CD14-positive monocyte (primary cell): ENCODE data around the gene EPHA10. TPM values are rescaled to one million over a fixed set of nuclear protein-coding genes. Genes with fewer than 3 reads are reported as not detected.

Experiments used
- DNase-seq, 3 donors: peaks; one replicate each; pipeline ENCODE4 v3.0.0-alpha.2; 2011 to 2022
- H2AFZ ChIP-seq: 2 replicates; pipeline ENCODE4 v1.6.0; 2012; ENCODE audit warnings: mild to moderate bottlenecking, low read depth, low read length, inconsistent platforms; ENCODE audit not compliant: insufficient read depth, poor library complexity, severe bottlenecking
- H3K27ac ChIP-seq, 2 donors: 1 replicate in 1 of 2; 2 replicates in 1 of 2; pipeline ENCODE4 v1.5.1; 2012 to 2013; ENCODE audit warnings: low read length in 2 of 2, control low read depth in 1 of 2, inconsistent platforms in 1 of 2, low read depth in 1 of 2, mild to moderate bottlenecking in 1 of 2
- H3K27me3 ChIP-seq, 2 donors: one replicate each; pipeline versions ENCODE4 v1.6.0 to v1.6.1; 2011 to 2013; ENCODE audit warnings: low read length in 2 of 2; ENCODE audit not compliant: control insufficient read depth in 2 of 2, insufficient read depth in 2 of 2
- H3K36me3 ChIP-seq, 2 donors: replicated peaks in 1 of 2; 1 replicate in 1 of 2; 2 replicates in 1 of 2; pipeline versions ENCODE4 v1.5.1 to v1.6.1; 2012 to 2013; ENCODE audit warnings: low read length in 2 of 2, control low read depth in 1 of 2, inconsistent platforms in 1 of 2, mild to moderate bottlenecking in 1 of 2; ENCODE audit not compliant: insufficient read depth in 2 of 2, control insufficient read depth in 1 of 2
- H3K4me1 ChIP-seq, 2 donors: 1 replicate in 1 of 2; 2 replicates in 1 of 2; pipeline versions ENCODE4 v1.5.1 to v1.6.1; 2012 to 2013; ENCODE audit warnings: low read length in 2 of 2, control low read depth in 1 of 2, inconsistent platforms in 1 of 2, mild to moderate bottlenecking in 1 of 2, moderate library complexity in 1 of 2; ENCODE audit not compliant: insufficient read depth in 2 of 2, control insufficient read depth in 1 of 2
- H3K4me2 ChIP-seq: replicated peaks from 2 replicates; pipeline ENCODE3; 2012; ENCODE audit warnings: low read length, moderate library complexity, mild to moderate bottlenecking; ENCODE audit not compliant: poor library complexity, severe bottlenecking; ENCODE audit errors: extremely low read depth
- H3K4me3 ChIP-seq, 3 experiments: fragments of 200-600 bp in 1 of 3; sonication (generic) in 1 of 3; replicated peaks in 1 of 3; 1 replicate in 2 of 3; 2 replicates in 1 of 3; pipeline ENCODE4 v1.5.1; 2011 to 2013; ENCODE audit warnings: low read length in 3 of 3, mild to moderate bottlenecking in 3 of 3, control low read depth in 2 of 3, low read depth in 2 of 3, inconsistent platforms in 1 of 3, moderate library complexity in 1 of 3
- H3K79me2 ChIP-seq: 2 replicates; pipeline ENCODE4 v1.6.0; 2012; ENCODE audit warnings: mild to moderate bottlenecking, control low read depth, inconsistent platforms, low read length, moderate library complexity; ENCODE audit not compliant: insufficient read depth
- H3K9ac ChIP-seq: 2 replicates; pipeline ENCODE4 v1.6.0; 2017; ENCODE audit warnings: low read length, mild to moderate bottlenecking; ENCODE audit not compliant: insufficient read depth, poor library complexity, severe bottlenecking
- H3K9me3 ChIP-seq, 2 donors: replicated peaks in 1 of 2; 1 replicate in 1 of 2; 2 replicates in 1 of 2; pipeline versions ENCODE4 v1.5.1 to v1.6.1; 2012 to 2013; ENCODE audit warnings: low read length in 2 of 2, control low read depth in 1 of 2; ENCODE audit not compliant: control insufficient read depth in 1 of 2, insufficient read depth in 1 of 2
- H4K20me1 ChIP-seq: 2 replicates; pipeline ENCODE4 v1.6.0; 2012; ENCODE audit warnings: mild to moderate bottlenecking, low read length, control low read depth, moderate library complexity; ENCODE audit not compliant: insufficient read depth
- H3K27ac Mint-ChIP-seq, 7 donors: one replicate each; pipeline ENCODE4 v1.8.0; 2020; ENCODE audit warnings: mild to moderate bottlenecking in 7 of 7, mixed read lengths in 7 of 7, moderate library complexity in 6 of 7, inconsistent platforms in 2 of 7
- H3K27me3 Mint-ChIP-seq, 3 donors: one replicate each; pipeline ENCODE4 v1.8.0; 2021 to 2022; ENCODE audit warnings: low read depth in 3 of 3, mild to moderate bottlenecking in 3 of 3, mixed read lengths in 3 of 3, moderate library complexity in 3 of 3, inconsistent platforms in 1 of 3
- H3K36me3 Mint-ChIP-seq, 2 donors: one replicate each; pipeline ENCODE4 v1.8.0; 2020; ENCODE audit warnings: mixed read lengths in 2 of 2, inconsistent platforms in 1 of 2, mild to moderate bottlenecking in 1 of 2
- H3K4me1 Mint-ChIP-seq: one replicate; pipeline ENCODE4 v1.8.0; 2020; ENCODE audit warnings: mild to moderate bottlenecking, mixed read lengths
- H3K4me3 Mint-ChIP-seq, 2 donors: one replicate each; pipeline ENCODE4 v1.8.0; 2020; ENCODE audit warnings: mild to moderate bottlenecking in 2 of 2, mixed read lengths in 2 of 2, moderate library complexity in 1 of 2
- H3K9me3 Mint-ChIP-seq, 7 donors: one replicate each; pipeline ENCODE4 v1.8.0; 2020 to 2022; ENCODE audit warnings: mixed read lengths in 7 of 7, mild to moderate bottlenecking in 6 of 7, moderate library complexity in 6 of 7, inconsistent platforms in 2 of 7
- WGBS: methylation state at CpG from one replicate; pipeline ENCODE4 v1.1.5; 2013; ENCODE audit warnings: missing lambda C conversion rate; ENCODE audit not compliant: insufficient coverage; 5-methylcytosine and 5-hydroxymethylcytosine counted together
- intact Hi-C, 2 donors: fragments of 100-400 bp; cut with micrococcal nuclease; formaldehyde crosslinking; loops; one replicate each; pipeline versions ENCODE4 v1.15.0 to v1.15.1; 2023
- polyA plus RNA-seq, 3 donors: library from polyadenylated mRNA; depleted of rRNA in 1 of 3; unstranded in 2 of 3; stranded (reverse) in 1 of 3; fragments of 300-500 nt in 2 of 3; fragments of >200 nt in 1 of 3; fragmentation: Illumina TruSeq in 2 of 3; gene quantifications; 1 replicate in 2 of 3; 2 replicates in 1 of 3; pipeline ENCODE4 v1.2.3, GENCODE V29; 2012 to 2021
- TF ChIP-seq, protein P1 (sequence below): fragments of 200-600 bp; IDR thresholded peaks from one replicate; pipeline ENCODE4 v1.8.0; 2022; ENCODE audit warnings: antibody characterized with exemption, mild to moderate bottlenecking

Gene EPHA10
- polyA plus RNA-seq, 3 donors = not detected

DNA sequence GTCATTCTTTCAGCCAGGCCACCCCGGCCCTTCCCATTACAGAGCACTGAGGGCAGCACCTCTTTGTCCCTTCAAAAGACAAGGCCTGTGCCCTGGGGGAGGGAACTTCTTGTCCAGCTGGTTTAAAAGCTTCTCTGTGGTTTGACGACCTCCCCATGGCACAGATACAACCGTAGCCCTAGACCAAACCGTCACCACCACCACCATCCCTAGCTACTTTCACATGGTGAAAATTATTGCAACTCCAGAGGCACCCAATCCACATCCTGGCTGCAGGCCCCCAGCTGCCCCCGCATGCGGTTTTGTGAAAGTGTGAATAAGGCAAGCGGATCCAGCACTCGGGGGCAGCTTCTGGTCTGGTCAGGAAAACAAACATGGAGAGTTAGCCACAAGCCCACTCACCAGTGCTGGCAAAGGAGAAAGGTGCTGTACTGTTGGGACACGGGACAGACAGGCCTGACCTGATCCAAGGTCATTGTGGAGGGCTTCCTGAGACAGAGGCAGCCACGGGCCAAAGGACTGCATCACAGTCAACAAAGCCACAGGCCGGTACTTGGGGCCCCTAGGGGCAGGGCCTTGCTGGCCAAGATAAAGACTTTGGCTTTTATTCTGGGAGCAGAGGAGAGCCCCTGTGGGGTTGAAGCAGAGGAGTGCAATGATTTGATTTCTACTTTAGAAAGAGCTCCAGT, 41.4 kb downstream of the EPHA10 start:
- peaks cover 8 to 22% (median 20%) of the 10 kb centered on the region in 3 donors for H3K27me3 Mint-ChIP-seq
- Histone ChIP-seq H3K4me2 (no peak overlapping the region), H3K27me3 (peaks cover 0 to 3% of the 10 kb centered on the region in 2 donors), H4K20me1 (no peaks in the 10 kb centered on the region), H3K4me3 (no peak overlapping the region), H3K9ac (no peak overlapping the region), H3K4me1 (no peaks in the 10 kb centered on the region), H3K9me3 (no peaks in the 10 kb centered on the region), H3K79me2 (no peaks in the 10 kb centered on the region), H3K36me3 (no peaks in the 10 kb centered on the region), H2AFZ (no peak overlapping the region), H3K27ac (no peak overlapping the region)
- no peaks in the 10 kb centered on the region for H3K9me3 Mint-ChIP-seq
- 79% methylated on average over 9 of the region's 11 CpGs for WGBS
- intact Hi-C loops = no loop called here
- DNase-seq = no peak
- H3K4me1 Mint-ChIP-seq = no peaks in the 10 kb centered on the region
- H3K4me3 Mint-ChIP-seq = no peak overlapping the region
- TF ChIP-seq, protein P1, sequence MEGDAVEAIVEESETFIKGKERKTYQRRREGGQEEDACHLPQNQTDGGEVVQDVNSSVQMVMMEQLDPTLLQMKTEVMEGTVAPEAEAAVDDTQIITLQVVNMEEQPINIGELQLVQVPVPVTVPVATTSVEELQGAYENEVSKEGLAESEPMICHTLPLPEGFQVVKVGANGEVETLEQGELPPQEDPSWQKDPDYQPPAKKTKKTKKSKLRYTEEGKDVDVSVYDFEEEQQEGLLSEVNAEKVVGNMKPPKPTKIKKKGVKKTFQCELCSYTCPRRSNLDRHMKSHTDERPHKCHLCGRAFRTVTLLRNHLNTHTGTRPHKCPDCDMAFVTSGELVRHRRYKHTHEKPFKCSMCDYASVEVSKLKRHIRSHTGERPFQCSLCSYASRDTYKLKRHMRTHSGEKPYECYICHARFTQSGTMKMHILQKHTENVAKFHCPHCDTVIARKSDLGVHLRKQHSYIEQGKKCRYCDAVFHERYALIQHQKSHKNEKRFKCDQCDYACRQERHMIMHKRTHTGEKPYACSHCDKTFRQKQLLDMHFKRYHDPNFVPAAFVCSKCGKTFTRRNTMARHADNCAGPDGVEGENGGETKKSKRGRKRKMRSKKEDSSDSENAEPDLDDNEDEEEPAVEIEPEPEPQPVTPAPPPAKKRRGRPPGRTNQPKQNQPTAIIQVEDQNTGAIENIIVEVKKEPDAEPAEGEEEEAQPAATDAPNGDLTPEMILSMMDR = no peak
- H3K36me3 Mint-ChIP-seq = no peaks in the 10 kb centered on the region
- no peak overlapping the region for H3K27ac Mint-ChIP-seq

DNA sequence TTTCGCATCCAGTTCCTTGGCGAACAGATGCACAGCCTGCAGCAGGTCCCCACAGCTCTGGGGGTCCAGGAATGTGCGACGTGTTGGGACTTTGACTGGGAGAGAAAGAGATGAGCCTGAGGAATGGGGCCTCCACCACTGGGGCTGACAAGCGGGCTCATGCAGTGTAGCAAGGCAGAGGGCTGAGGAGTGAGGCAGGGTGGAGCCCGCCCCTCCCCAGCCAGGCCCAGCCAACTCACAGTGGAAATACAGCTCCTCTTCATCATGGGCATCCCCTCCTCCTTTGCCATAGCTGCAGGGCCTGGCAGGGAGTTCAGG, 41.9 kb downstream of the EPHA10 start:
- peaks cover 0 to 3% of the 10 kb centered on the region in 2 donors for H3K27me3 ChIP-seq

More for the DNA sequence above, 41.9 kb downstream of the EPHA10 start:
- Histone ChIP-seq H3K4me2 (no peak overlapping the region), H3K36me3 (no peaks in the 10 kb centered on the region), H3K9ac (no peak overlapping the region), H3K4me3 (no peak overlapping the region), H3K4me1 (no peaks in the 10 kb centered on the region), H3K79me2 (no peaks in the 10 kb centered on the region), H3K27ac (no peak overlapping the region), H3K9me3 (no peaks in the 10 kb centered on the region), H2AFZ (no peak overlapping the region), H4K20me1 (no peaks in the 10 kb centered on the region)
- 89% methylated on average over 3 of the region's 6 CpGs for WGBS
- Mint-ChIP-seq H3K27me3 (peaks cover 6 to 18% (median 17%) of the 10 kb centered on the region in 3 donors), H3K36me3 (no peaks in the 10 kb centered on the region), H3K4me3 (no peak overlapping the region), H3K9me3 (no peaks in the 10 kb centered on the region), H3K4me1 (no peaks in the 10 kb centered on the region), H3K27ac (no peak overlapping the region)
- intact Hi-C loops = no loop called here
- no peak for DNase-seq
- TF ChIP-seq, protein P1 = no peak
